ENCODE results near the gene UBE3A. TPM values are rescaled to one million over a fixed set of nuclear protein-coding genes. Genes with fewer than 3 reads are reported as not detected.

The UBE3A gene
- total RNA-seq, 1 experiment from 2014 or later, result 76.9 TPM

- DNase-seq (ENCODE audit: low read depth), result no peak
Observed at GRCh38 chr15:25403771-25404170, 35.1 kb downstream of the UBE3A start.

- DNase-seq (ENCODE audit: low read depth), result no peak
Observed at GRCh38 chr15:25402342-25402741, 36.5 kb downstream of the UBE3A start.

GRCh38 chr15:25401501-25401900, 37.3 kb downstream of the UBE3A start:
- peak; percentile 43 for DNase-seq (ENCODE audit: low read depth)

GRCh38 chr15:25397100-25397499, 41.7 kb downstream of the UBE3A start:
- no peak for DNase-seq (ENCODE audit: low read depth)

GRCh38 chr15:25394898-25395297, 43.9 kb downstream of the UBE3A start:
- no peak for DNase-seq (ENCODE audit: low read depth)

- DNase-seq (ENCODE audit: low read depth), result no peak
Observed at GRCh38 chr15:25392806-25393205, 46.0 kb downstream of the UBE3A start.

GRCh38 chr15:25391971-25392721, 46.7 kb downstream of the UBE3A start:
- peak; percentile 81 for DNase-seq (ENCODE audit: low read depth)

- no peak for DNase-seq (ENCODE audit: low read depth)
Observed at GRCh38 chr15:25385986-25386385, 52.8 kb downstream of the UBE3A start.

- DNase-seq (ENCODE audit: low read depth), result no peak
Observed at GRCh38 chr15:25381579-25381978, 57.2 kb downstream of the UBE3A start.

GRCh38 chr15:25378501-25378901, 60.3 kb downstream of the UBE3A start:
- DNase-seq (ENCODE audit: low read depth), result peak; percentile 41

- DNase-seq (ENCODE audit: low read depth), result no peak
Observed at GRCh38 chr15:25375557-25375956, 63.3 kb downstream of the UBE3A start.

GRCh38 chr15:25374143-25374542, 64.7 kb downstream of the UBE3A start:
- peak; percentile 60 for DNase-seq (ENCODE audit: low read depth)

- peak; percentile 41 for DNase-seq (ENCODE audit: low read depth)
Observed at GRCh38 chr15:25372298-25372697, 66.5 kb downstream of the UBE3A start.

GRCh38 chr15:25368850-25369249, 70.0 kb downstream of the UBE3A start:
- peak; percentile 5 for DNase-seq (ENCODE audit: low read depth)

GRCh38 chr15:25366058-25366457, 72.8 kb downstream of the UBE3A start:
- DNase-seq (ENCODE audit: low read depth), result no peak

- DNase-seq (ENCODE audit: low read depth), result no peak
Observed at GRCh38 chr15:25362545-25362944, 76.3 kb downstream of the UBE3A start.

GRCh38 chr15:25347707-25348106, 91.1 kb downstream of the UBE3A start:
- DNase-seq (ENCODE audit: low read depth), result no peak

GRCh38 chr15:25346371-25346770, 92.5 kb downstream of the UBE3A start:
- no peak for DNase-seq (ENCODE audit: low read depth)

- peak; percentile 15 for DNase-seq (ENCODE audit: low read depth)
Observed at GRCh38 chr15:25345943-25346342, 92.9 kb downstream of the UBE3A start.

GRCh38 chr15:25342629-25343028, 96.2 kb downstream of the UBE3A start:
- DNase-seq (ENCODE audit: low read depth), result no peak

- DNase-seq (ENCODE audit: low read depth), result no peak
Observed at GRCh38 chr15:25339431-25339830, 99.4 kb downstream of the UBE3A start.

GRCh38 chr15:25335279-25335678, 103.5 kb downstream of the UBE3A start:
- DNase-seq (ENCODE audit: low read depth), result peak; percentile 10

- no peak for DNase-seq (ENCODE audit: low read depth)
Observed at GRCh38 chr15:25333049-25333448, 105.8 kb downstream of the UBE3A start.

GRCh38 chr15:25332306-25332705, 106.5 kb downstream of the UBE3A start:
- DNase-seq (ENCODE audit: low read depth), result no peak
